Stimulated activated CD8-positive, alpha-beta memory T cell treated with anti-CD3 and anti-CD28 coated beads, Interleukin-7, amount 100 ng/mL, for 24 hours (primary cell): Measurements from ENCODE around the gene GLCE.
"Not testable (repeated sequence)": the region's sequence is repeated elsewhere in the genome, so short reads cannot be mapped to it uniquely, and the experiment has no call there.

Source experiments
- DNase-seq: peaks from one replicate; pipeline ENCODE4 v3.0.0-alpha.2; 2020; ENCODE audit warnings: low read depth

GLCE gene

GRCh38 chr15:69159805-69160140 lies 662 bp upstream of the GLCE start:
- DNase-seq: no peak

- DNase-seq: no peak
Measured at GRCh38 chr15:69161079-69161877, 843 bp downstream of the GLCE start.

- DNase-seq: no peak
Measured at GRCh38 chr15:69161878-69162213, 1.4 kb downstream of the GLCE start.

- DNase-seq: no peak
Measured at GRCh38 chr15:69163141-69163669, 2.8 kb downstream of the GLCE start.

GRCh38 chr15:69164807-69165636 lies 4.6 kb downstream of the GLCE start:
- no peak for DNase-seq

- DNase-seq: no peak
Measured at GRCh38 chr15:69165637-69166025, 5.2 kb downstream of the GLCE start.

- DNase-seq: no peak
Measured at GRCh38 chr15:69167218-69167846, 6.9 kb downstream of the GLCE start.

- DNase-seq: not testable (repeated sequence)
Measured at GRCh38 chr15:69168361-69168760, 7.9 kb downstream of the GLCE start.

GRCh38 chr15:69169540-69169939 lies 9.1 kb downstream of the GLCE start:
- DNase-seq: not testable (repeated sequence)

- DNase-seq: no peak
Measured at GRCh38 chr15:69170597-69170996, 10.2 kb downstream of the GLCE start.

- no peak for DNase-seq
Measured at GRCh38 chr15:69172847-69173246, 12.4 kb downstream of the GLCE start.

GRCh38 chr15:69175536-69175935 lies 15.1 kb downstream of the GLCE start:
- no peak for DNase-seq

GRCh38 chr15:69181424-69181823 lies 21.0 kb downstream of the GLCE start:
- DNase-seq: no peak

- DNase-seq: no peak
Measured at GRCh38 chr15:69185216-69185615, 24.8 kb downstream of the GLCE start.

- DNase-seq: no peak
Measured at GRCh38 chr15:69185706-69186105, 25.3 kb downstream of the GLCE start.

GRCh38 chr15:69189157-69189556 lies 28.7 kb downstream of the GLCE start:
- no peak for DNase-seq

GRCh38 chr15:69190091-69190490 lies 29.7 kb downstream of the GLCE start:
- DNase-seq: no peak

- DNase-seq: no peak
Measured at GRCh38 chr15:69190504-69190903, 30.1 kb downstream of the GLCE start.

- DNase-seq: no peak
Measured at GRCh38 chr15:69194025-69194827, 33.8 kb downstream of the GLCE start.

- no peak for DNase-seq
Measured at GRCh38 chr15:69194854-69195253, 34.4 kb downstream of the GLCE start.

GRCh38 chr15:69200832-69201745 lies 40.7 kb downstream of the GLCE start:
- no peak for DNase-seq
